Measurements from ENCODE around the gene NF2.

The NF2 gene

GRCh38 chr22:29668673-29669072 is 65.2 kb downstream of the NF2 start:
- Histone ChIP-seq H3K9me3 (ENCODE audit: low read length) (no peaks in the 10 kb centered on the region), H3K27me3 (ENCODE audit: insufficient read depth, low read length) (no peaks in the 10 kb centered on the region), H3K36me3 (ENCODE audit: insufficient read depth, low read length) (peaks cover 35% of the 10 kb centered on the region), H3K4me1 (ENCODE audit: insufficient read depth, low read length) (peaks cover 8% of the 10 kb centered on the region), H2AFZ (ENCODE audit: low read depth, low read length) (no peak overlapping the region), H3K4me3 (ENCODE audit: low read length) (no peak overlapping the region)

GRCh38 chr22:29670626-29671025 is 67.2 kb downstream of the NF2 start:
- peaks cover 8% of the 10 kb centered on the region for H3K4me1 ChIP-seq (ENCODE audit: insufficient read depth, low read length)
- no peaks in the 10 kb centered on the region for H3K9me3 ChIP-seq (ENCODE audit: low read length)
- peaks cover 49% of the 10 kb centered on the region for H3K36me3 ChIP-seq (ENCODE audit: insufficient read depth, low read length)
- no peak overlapping the region for H2AFZ ChIP-seq (ENCODE audit: low read depth, low read length)
- H3K27me3 ChIP-seq (ENCODE audit: insufficient read depth, low read length), result no peaks in the 10 kb centered on the region
- H3K4me3 ChIP-seq (ENCODE audit: low read length), result no peak overlapping the region

- H3K36me3 ChIP-seq (ENCODE audit: insufficient read depth, low read length), result peaks cover 64% of the 10 kb centered on the region
- H3K4me1 ChIP-seq (ENCODE audit: insufficient read depth, low read length), result peaks cover 14% of the 10 kb centered on the region
- no peaks in the 10 kb centered on the region for H3K9me3 ChIP-seq (ENCODE audit: low read length)
- H3K27me3 ChIP-seq (ENCODE audit: insufficient read depth, low read length), result no peaks in the 10 kb centered on the region
- no peak overlapping the region for H2AFZ ChIP-seq (ENCODE audit: low read depth, low read length)
- no peak overlapping the region for H3K4me3 ChIP-seq (ENCODE audit: low read length)
These were observed 70.1 kb downstream of the NF2 start for GRCh38 chr22:29673361-29674066.

GRCh38 chr22:29674121-29674520 is 70.7 kb downstream of the NF2 start:
- no peak overlapping the region for H2AFZ ChIP-seq (ENCODE audit: low read depth, low read length)
- peaks cover 14% of the 10 kb centered on the region for H3K4me1 ChIP-seq (ENCODE audit: insufficient read depth, low read length)
- H3K4me3 ChIP-seq (ENCODE audit: low read length), result no peak overlapping the region
- H3K9me3 ChIP-seq (ENCODE audit: low read length), result no peaks in the 10 kb centered on the region
- H3K36me3 ChIP-seq (ENCODE audit: insufficient read depth, low read length), result peaks cover 66% of the 10 kb centered on the region
- H3K27me3 ChIP-seq (ENCODE audit: insufficient read depth, low read length), result no peaks in the 10 kb centered on the region

GRCh38 chr22:29679316-29679715 is 75.9 kb downstream of the NF2 start:
- Histone ChIP-seq H3K4me1 (ENCODE audit: insufficient read depth, low read length) (peaks cover 7% of the 10 kb centered on the region), H3K4me3 (ENCODE audit: low read length) (no peak overlapping the region), H2AFZ (ENCODE audit: low read depth, low read length) (no peak overlapping the region), H3K36me3 (ENCODE audit: insufficient read depth, low read length) (peaks cover 64% of the 10 kb centered on the region), H3K9me3 (ENCODE audit: low read length) (no peaks in the 10 kb centered on the region), H3K27me3 (ENCODE audit: insufficient read depth, low read length) (no peaks in the 10 kb centered on the region)

GRCh38 chr22:29683536-29683935 is 80.1 kb downstream of the NF2 start:
- H3K9me3 ChIP-seq (ENCODE audit: low read length), result no peaks in the 10 kb centered on the region
- no peak overlapping the region for H2AFZ ChIP-seq (ENCODE audit: low read depth, low read length)
- no peak overlapping the region for H3K4me3 ChIP-seq (ENCODE audit: low read length)
- H3K4me1 ChIP-seq (ENCODE audit: insufficient read depth, low read length), result no peaks in the 10 kb centered on the region
- H3K27me3 ChIP-seq (ENCODE audit: insufficient read depth, low read length), result no peaks in the 10 kb centered on the region
- H3K36me3 ChIP-seq (ENCODE audit: insufficient read depth, low read length), result peaks cover 29% of the 10 kb centered on the region

GRCh38 chr22:29684244-29684643 is 80.8 kb downstream of the NF2 start:
- H3K27me3 ChIP-seq (ENCODE audit: insufficient read depth, low read length), result no peaks in the 10 kb centered on the region
- no peak overlapping the region for H2AFZ ChIP-seq (ENCODE audit: low read depth, low read length)
- peaks cover 22% of the 10 kb centered on the region for H3K36me3 ChIP-seq (ENCODE audit: insufficient read depth, low read length)
- no peak overlapping the region for H3K4me3 ChIP-seq (ENCODE audit: low read length)
- H3K9me3 ChIP-seq (ENCODE audit: low read length), result no peaks in the 10 kb centered on the region
- H3K4me1 ChIP-seq (ENCODE audit: insufficient read depth, low read length), result peaks cover 3% of the 10 kb centered on the region

GRCh38 chr22:29689206-29689879 is 85.9 kb downstream of the NF2 start:
- no peak overlapping the region for H3K4me3 ChIP-seq (ENCODE audit: low read length)
- H3K9me3 ChIP-seq (ENCODE audit: low read length), result no peaks in the 10 kb centered on the region
- no peaks in the 10 kb centered on the region for H3K27me3 ChIP-seq (ENCODE audit: insufficient read depth, low read length)
- peaks cover 8% of the 10 kb centered on the region for H3K36me3 ChIP-seq (ENCODE audit: insufficient read depth, low read length)
- H2AFZ ChIP-seq (ENCODE audit: low read depth, low read length), result no peak overlapping the region
- peaks cover 9% of the 10 kb centered on the region for H3K4me1 ChIP-seq (ENCODE audit: insufficient read depth, low read length)

- Histone ChIP-seq H3K36me3 (ENCODE audit: insufficient read depth, low read length) (peaks cover 8% of the 10 kb centered on the region), H3K4me3 (ENCODE audit: low read length) (no peak overlapping the region), H3K9me3 (ENCODE audit: low read length) (no peaks in the 10 kb centered on the region), H3K27me3 (ENCODE audit: insufficient read depth, low read length) (no peaks in the 10 kb centered on the region), H3K4me1 (ENCODE audit: insufficient read depth, low read length) (peaks cover 9% of the 10 kb centered on the region), H2AFZ (ENCODE audit: low read depth, low read length) (no peak overlapping the region)
These were observed 86.4 kb downstream of the NF2 start for GRCh38 chr22:29689880-29690213.

- Histone ChIP-seq H3K4me3 (ENCODE audit: low read length) (no peak overlapping the region), H2AFZ (ENCODE audit: low read depth, low read length) (no peak overlapping the region), H3K27me3 (ENCODE audit: insufficient read depth, low read length) (no peaks in the 10 kb centered on the region), H3K9me3 (ENCODE audit: low read length) (no peaks in the 10 kb centered on the region), H3K4me1 (ENCODE audit: insufficient read depth, low read length) (peaks cover 9% of the 10 kb centered on the region), H3K36me3 (ENCODE audit: insufficient read depth, low read length) (peaks cover 11% of the 10 kb centered on the region)
These were observed 87.0 kb downstream of the NF2 start for GRCh38 chr22:29690476-29690875.

- H3K9me3 ChIP-seq (ENCODE audit: low read length), result no peaks in the 10 kb centered on the region
- no peak overlapping the region for H2AFZ ChIP-seq (ENCODE audit: low read depth, low read length)
- peaks cover 15% of the 10 kb centered on the region for H3K36me3 ChIP-seq (ENCODE audit: insufficient read depth, low read length)
- H3K4me1 ChIP-seq (ENCODE audit: insufficient read depth, low read length), result peaks cover 9% of the 10 kb centered on the region
- no peaks in the 10 kb centered on the region for H3K27me3 ChIP-seq (ENCODE audit: insufficient read depth, low read length)
- no peak overlapping the region for H3K4me3 ChIP-seq (ENCODE audit: low read length)
These were observed 88.3 kb downstream of the NF2 start for GRCh38 chr22:29691636-29692326.

GRCh38 chr22:29692327-29692640 is 88.9 kb downstream of the NF2 start:
- Histone ChIP-seq H3K36me3 (ENCODE audit: insufficient read depth, low read length) (peaks cover 15% of the 10 kb centered on the region), H3K4me3 (ENCODE audit: low read length) (no peak overlapping the region), H3K4me1 (ENCODE audit: insufficient read depth, low read length) (peaks cover 9% of the 10 kb centered on the region)

GRCh38 chr22:29693161-29693560 is 89.7 kb downstream of the NF2 start:
- H2AFZ ChIP-seq (ENCODE audit: low read depth, low read length), result no peak overlapping the region
- no peaks in the 10 kb centered on the region for H3K27me3 ChIP-seq (ENCODE audit: insufficient read depth, low read length)
- no peak overlapping the region for H3K4me3 ChIP-seq (ENCODE audit: low read length)
- H3K4me1 ChIP-seq (ENCODE audit: insufficient read depth, low read length), result peaks cover 9% of the 10 kb centered on the region
- H3K9me3 ChIP-seq (ENCODE audit: low read length), result no peaks in the 10 kb centered on the region
- H3K36me3 ChIP-seq (ENCODE audit: insufficient read depth, low read length), result peaks cover 15% of the 10 kb centered on the region

More at GRCh38 chr22:29692327-29692640, 88.9 kb downstream of the NF2 start:
- Histone ChIP-seq H3K9me3 (ENCODE audit: low read length) (no peaks in the 10 kb centered on the region), H2AFZ (ENCODE audit: low read depth, low read length) (no peak overlapping the region), H3K27me3 (ENCODE audit: insufficient read depth, low read length) (no peaks in the 10 kb centered on the region)
